Cardiac muscle cell (in vitro differentiated cells and primary cell): ENCODE results near the gene ADAMTS18. TPM values are rescaled to one million over a fixed set of nuclear protein-coding genes. Genes with fewer than 3 reads are reported as not detected.

Source experiments
- DNase-seq, 2 donors: peaks; one replicate each; pipeline versions ENCODE4 v3.0.0 to v3.0.0-alpha.2; 2010 to 2017; ENCODE audit warnings: low read depth in 1 of 2, low spot score in 1 of 2
- H3K27ac ChIP-seq: fragments of 200-600 bp; sonication (generic); 2 replicates; pipeline ENCODE4 v1.5.1; 2016
- H3K27me3 ChIP-seq: fragments of 200-600 bp; sonication (generic); 2 replicates; pipeline ENCODE4 v1.6.0; 2016; ENCODE audit warnings: control low read depth
- H3K36me3 ChIP-seq: fragments of 200-600 bp; sonication (generic); 2 replicates; pipeline ENCODE4 v1.5.1; 2016; ENCODE audit warnings: control low read depth
- H3K4me1 ChIP-seq: fragments of 200-600 bp; sonication (generic); 2 replicates; pipeline ENCODE4 v1.8.1; 2017; ENCODE audit warnings: low read depth, mild to moderate bottlenecking, mixed run types
- H3K4me3 ChIP-seq: fragments of 200-600 bp; sonication (generic); 2 replicates; pipeline ENCODE4 v1.5.1; 2016; ENCODE audit warnings: mild to moderate bottlenecking
- H3K9me3 ChIP-seq: fragments of 200-600 bp; sonication (generic); 2 replicates; pipeline ENCODE4 v1.5.1; 2017; ENCODE audit warnings: low read depth, mild to moderate bottlenecking, control low read depth
- CTCF ChIP-seq: IDR thresholded peaks from 2 replicates; pipeline ENCODE4 v1.5.1; 2012; ENCODE audit warnings: low read depth, mild to moderate bottlenecking, low read length
- polyA plus RNA-seq: library from polyadenylated mRNA; unstranded; fragments of >200 nt; fragmentation: Nextera tagmentation; extraction: Ambion mirVana; gene quantifications from 2 replicates; pipeline ENCODE4 v1.2.1, GENCODE V29; 2016
- total RNA-seq: library from RNA; depleted of rRNA; stranded (reverse); fragments of >200 nt; gene quantifications from 2 replicates; pipeline ENCODE4 v1.2.3, GENCODE V29; 2016

Gene ADAMTS18
- total and polyA plus RNA-seq, 2 experiments from 2014 or later: 0.06 TPM; not detected in 1

- no peaks in the 10 kb centered on the region for H3K27me3 ChIP-seq
- H3K4me3 ChIP-seq: no peak overlapping the region
- H3K4me1 ChIP-seq: no peaks in the 10 kb centered on the region
- no peaks in the 10 kb centered on the region for H3K9me3 ChIP-seq
- TF ChIP-seq CTCF: no peak
- DNase-seq: no peak
- no peaks in the 10 kb centered on the region for H3K36me3 ChIP-seq
- H3K27ac ChIP-seq: no peak overlapping the region
Measured at GRCh38 chr16:77364770-77365169, 70.1 kb downstream of the ADAMTS18 start.

GRCh38 chr16:77359065-77359502 is 75.8 kb downstream of the ADAMTS18 start:
- no peaks in the 10 kb centered on the region for H3K36me3 ChIP-seq
- H3K27ac ChIP-seq: no peak overlapping the region
- H3K4me3 ChIP-seq: no peak overlapping the region
- H3K27me3 ChIP-seq: no peaks in the 10 kb centered on the region
- H3K4me1 ChIP-seq: no peaks in the 10 kb centered on the region
- DNase-seq: peak in 1 of 2 donors; percentile 16
- H3K9me3 ChIP-seq: no peaks in the 10 kb centered on the region
- no peak for TF ChIP-seq CTCF

- no peak for TF ChIP-seq CTCF
- H3K27me3 ChIP-seq: no peaks in the 10 kb centered on the region
- no peaks in the 10 kb centered on the region for H3K36me3 ChIP-seq
- H3K4me1 ChIP-seq: no peaks in the 10 kb centered on the region
- no peak overlapping the region for H3K4me3 ChIP-seq
- no peak overlapping the region for H3K27ac ChIP-seq
- no peaks in the 10 kb centered on the region for H3K9me3 ChIP-seq
- no peak for DNase-seq
Measured at GRCh38 chr16:77353587-77354263, 81.1 kb downstream of the ADAMTS18 start.

GRCh38 chr16:77344341-77344740 is 90.5 kb downstream of the ADAMTS18 start:
- H3K27ac ChIP-seq: no peak overlapping the region
- H3K27me3 ChIP-seq: no peaks in the 10 kb centered on the region
- H3K9me3 ChIP-seq: no peaks in the 10 kb centered on the region
- no peak for TF ChIP-seq CTCF
- DNase-seq: no peak
- H3K4me1 ChIP-seq: no peaks in the 10 kb centered on the region
- H3K4me3 ChIP-seq: no peak overlapping the region
- H3K36me3 ChIP-seq: no peaks in the 10 kb centered on the region

- no peak for TF ChIP-seq CTCF
- H3K4me1 ChIP-seq: peaks cover 9% of the 10 kb centered on the region
- H3K9me3 ChIP-seq: no peaks in the 10 kb centered on the region
- H3K36me3 ChIP-seq: no peaks in the 10 kb centered on the region
- no peak overlapping the region for H3K4me3 ChIP-seq
- no peak overlapping the region for H3K27ac ChIP-seq
- peak in 1 of 2 donors; percentile 6 for DNase-seq
- H3K27me3 ChIP-seq: no peaks in the 10 kb centered on the region
Measured at GRCh38 chr16:77336637-77337036, 98.2 kb downstream of the ADAMTS18 start.
